ENCODE data around the gene PPP1R13B.
"Not testable (repeated sequence)": the region's sequence is repeated elsewhere in the genome, so short reads cannot be mapped to it uniquely, and the experiment has no call there.

The PPP1R13B gene

DNA sequence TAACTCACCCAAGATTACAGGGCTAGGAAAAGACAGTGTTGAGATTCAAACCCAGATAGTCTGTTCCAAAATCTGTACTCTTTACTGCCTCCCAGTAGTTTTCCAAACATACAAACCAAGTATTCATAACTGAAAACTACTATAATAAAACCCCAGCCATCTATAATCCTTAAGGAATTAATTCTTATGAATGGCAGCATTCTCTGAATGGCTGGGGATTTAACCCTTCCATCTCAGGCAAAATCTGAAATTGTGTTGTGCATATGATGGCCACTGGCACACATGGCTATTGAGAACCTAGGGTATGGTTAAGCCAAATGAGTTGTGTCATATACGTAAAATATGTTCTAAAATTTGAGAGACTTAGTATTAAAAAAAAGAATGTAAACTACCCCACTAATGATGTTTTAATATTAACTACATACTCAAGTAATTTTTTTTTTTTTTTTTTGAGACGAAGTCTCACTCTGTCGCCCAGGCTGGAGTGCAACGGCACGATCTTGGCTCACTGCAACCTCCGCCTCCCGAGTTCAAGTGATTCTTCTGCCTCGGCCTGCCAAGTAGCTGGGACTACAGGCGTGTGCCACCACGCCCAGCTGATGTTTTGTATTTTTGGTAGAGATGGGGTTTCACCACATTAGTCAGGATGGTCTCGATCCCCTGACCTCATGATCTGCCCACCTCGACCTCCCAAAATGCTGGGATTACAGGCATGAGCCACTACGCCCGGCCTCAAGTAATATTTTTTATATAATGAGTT lies 16.7 kb downstream of the PPP1R13B start:
- no peak for DNase-seq

GRCh38 chr14:103828315-103828967 lies 18.9 kb downstream of the PPP1R13B start:
- DNase-seq: no peak

DNA sequence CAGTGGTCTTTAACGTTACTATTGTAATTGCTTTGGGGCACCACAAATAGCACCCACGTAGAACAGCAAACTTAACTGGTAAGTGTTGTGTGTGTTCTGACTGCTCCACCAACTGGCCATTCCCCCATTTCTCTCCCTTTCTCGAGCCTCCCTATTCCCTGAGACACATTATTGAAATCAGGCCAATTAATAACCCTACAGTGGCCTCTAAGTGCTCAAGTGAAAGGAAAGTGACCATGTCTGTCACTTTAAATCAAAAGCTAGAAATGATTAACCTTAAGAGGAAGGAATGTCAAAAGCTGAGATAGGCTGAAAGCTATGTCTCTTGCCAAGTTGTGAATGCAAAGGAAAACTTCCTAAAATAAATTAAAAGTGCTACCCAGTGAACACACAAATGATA lies 22.3 kb downstream of the PPP1R13B start:
- DNase-seq: no peak

DNA sequence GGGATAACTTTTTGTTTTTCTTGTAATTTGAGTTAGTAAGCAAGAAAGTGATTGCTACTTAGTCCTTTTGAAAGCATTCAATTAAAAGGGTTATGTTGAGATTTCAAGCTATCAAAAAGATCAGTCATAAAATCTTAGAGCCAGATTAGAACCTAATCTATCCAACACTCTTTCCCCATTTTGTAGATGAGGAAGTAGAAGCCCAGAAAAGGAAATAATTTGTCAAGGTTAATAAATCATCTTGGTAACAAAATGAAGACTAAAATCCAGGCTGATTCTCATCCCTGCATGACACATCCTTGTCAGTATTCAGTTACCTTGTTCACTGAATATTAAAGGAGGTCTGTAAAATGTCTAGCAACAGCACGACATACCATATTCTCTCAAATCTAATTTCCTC lies 26.5 kb downstream of the PPP1R13B start:
- no peak for DNase-seq

GRCh38 chr14:103820382-103820781 lies 27.0 kb downstream of the PPP1R13B start:
- no peak for DNase-seq

- no peak for DNase-seq
Observed at GRCh38 chr14:103819503-103820307, 27.7 kb downstream of the PPP1R13B start.

GRCh38 chr14:103818870-103819269 lies 28.5 kb downstream of the PPP1R13B start:
- no peak for DNase-seq

DNA sequence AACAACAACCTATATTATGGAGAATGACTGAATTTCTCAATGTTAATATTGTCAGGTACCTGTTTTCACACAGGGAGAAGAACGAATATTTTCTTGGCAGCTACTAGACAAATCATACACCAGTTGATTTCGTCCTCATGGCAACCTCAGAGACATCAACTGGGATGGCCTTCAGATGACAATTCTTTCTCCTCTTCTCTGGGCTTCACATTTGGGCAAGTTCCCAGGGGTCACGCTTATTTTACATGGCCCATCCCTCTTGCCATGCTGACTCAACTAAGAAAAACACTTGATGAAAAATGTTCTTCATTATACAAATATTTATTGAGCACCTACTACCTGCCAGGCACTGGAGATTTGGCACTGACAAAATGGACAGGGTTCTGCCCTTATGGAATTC lies 29.0 kb downstream of the PPP1R13B start:
- DNase-seq: no peak

DNA sequence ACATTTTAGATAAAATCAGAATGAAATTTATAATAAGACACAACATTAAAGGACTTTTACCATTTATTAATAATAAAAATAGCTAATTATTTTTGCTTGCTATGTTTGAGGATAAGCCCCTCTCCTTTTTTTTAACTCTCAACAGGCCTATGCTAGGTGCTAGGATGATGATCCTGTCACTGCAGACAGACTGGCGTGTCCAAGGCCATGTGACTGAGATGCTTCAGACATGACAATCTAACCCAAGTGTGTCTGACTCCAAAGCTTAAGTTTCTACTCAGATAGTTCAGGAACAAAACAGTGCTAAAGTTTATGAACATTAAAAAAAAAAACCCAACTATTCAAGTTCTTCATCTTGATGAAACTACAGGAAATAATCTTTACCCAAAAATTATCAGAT lies 29.8 kb downstream of the PPP1R13B start:
- no peak for DNase-seq

- no peak for DNase-seq
Observed at GRCh38 chr14:103816991-103817390, 30.4 kb downstream of the PPP1R13B start.

GRCh38 chr14:103815253-103815652 lies 32.1 kb downstream of the PPP1R13B start:
- no peak for DNase-seq

GRCh38 chr14:103811189-103811588 lies 36.2 kb downstream of the PPP1R13B start:
- no peak for DNase-seq

DNA sequence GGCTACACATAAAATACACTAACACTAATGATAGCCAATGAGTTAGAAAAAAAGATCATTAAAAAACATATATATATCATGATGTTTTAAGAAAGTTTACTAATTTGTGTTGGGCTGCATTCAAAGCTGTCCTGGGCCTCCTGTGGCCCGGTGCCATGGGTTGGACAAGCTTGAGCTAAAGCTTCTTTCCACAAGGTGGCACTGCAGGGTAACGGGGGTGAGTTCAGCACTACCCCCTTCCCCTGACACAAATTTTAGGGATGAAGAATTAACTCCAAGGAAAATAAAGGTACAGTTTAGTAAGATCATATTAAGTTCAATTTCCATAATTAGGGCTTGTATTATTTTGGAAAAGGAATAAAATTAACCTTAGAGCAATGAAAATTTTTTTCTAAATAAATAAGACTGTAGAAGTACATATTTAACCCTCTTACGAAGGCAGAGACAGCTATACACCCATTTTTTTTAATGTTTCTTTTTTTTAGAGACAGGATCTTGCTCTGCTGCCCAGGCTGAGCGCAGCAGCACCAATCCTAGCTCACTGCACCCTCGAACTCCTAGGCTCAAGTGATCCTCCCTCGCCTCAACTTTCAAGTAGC lies 38.9 kb downstream of the PPP1R13B start:
- no peak for DNase-seq

DNA sequence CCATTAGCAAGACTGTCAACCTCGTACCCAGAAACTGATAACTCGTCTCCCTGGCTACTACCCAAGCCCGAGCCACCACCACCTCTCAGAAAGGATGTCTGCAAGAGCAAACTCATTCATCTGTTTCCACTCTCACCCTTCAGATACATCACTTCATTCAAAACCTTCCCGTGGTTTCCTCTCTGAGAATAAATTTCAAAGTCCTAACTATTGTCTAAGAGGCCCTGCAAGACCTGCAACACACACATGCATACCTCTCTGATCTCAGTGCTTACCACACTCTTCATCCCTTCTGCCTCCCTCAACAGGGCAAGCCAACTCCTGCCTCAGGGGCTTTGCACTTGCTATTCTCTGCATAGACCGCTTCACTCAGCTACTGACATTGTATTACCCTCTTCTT lies 40.6 kb downstream of the PPP1R13B start:
- DNase-seq: no peak

DNA sequence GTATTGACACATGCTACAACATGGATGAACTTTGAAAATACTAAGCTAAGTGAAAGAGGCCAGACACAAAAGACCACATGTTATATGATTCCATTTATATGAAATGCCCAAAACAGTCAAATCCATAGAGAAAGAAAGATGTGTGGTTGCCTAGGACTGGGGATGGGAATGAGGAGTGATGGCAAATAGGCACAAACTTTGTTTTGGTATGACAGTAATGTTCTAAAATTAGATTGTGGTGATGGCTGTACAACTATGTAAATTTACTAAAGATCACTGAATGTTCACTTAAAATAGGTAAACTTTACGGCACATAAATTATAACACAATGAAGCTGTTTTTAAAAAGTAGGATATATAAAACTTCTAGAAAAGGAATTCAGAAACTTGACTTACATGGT lies 41.7 kb downstream of the PPP1R13B start:
- no peak for DNase-seq

GRCh38 chr14:103803661-103804060 lies 43.7 kb downstream of the PPP1R13B start:
- no peak for DNase-seq

GRCh38 chr14:103802356-103802755 lies 45.0 kb downstream of the PPP1R13B start:
- DNase-seq: no peak

DNA sequence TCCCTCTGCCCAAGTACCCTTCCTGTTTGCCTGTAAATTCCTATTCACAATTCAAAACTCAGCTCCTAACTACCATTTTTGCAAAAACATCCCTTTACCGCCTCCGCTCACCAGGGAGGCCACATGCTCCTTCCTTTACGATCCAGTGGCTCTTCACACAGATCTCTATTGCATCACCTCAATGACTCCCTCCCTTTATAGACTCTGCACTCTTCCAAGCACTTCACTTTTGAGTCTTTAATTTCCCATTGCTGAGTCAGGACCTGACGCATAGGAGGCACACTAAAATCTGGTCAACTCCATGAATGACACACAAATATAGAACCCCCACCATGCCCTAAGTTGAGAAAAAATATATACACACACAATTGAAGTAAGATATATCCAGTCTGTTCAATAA lies 45.9 kb downstream of the PPP1R13B start:
- DNase-seq: no peak

GRCh38 chr14:103793192-103793591 lies 54.2 kb downstream of the PPP1R13B start:
- DNase-seq: not testable (repeated sequence)

DNA sequence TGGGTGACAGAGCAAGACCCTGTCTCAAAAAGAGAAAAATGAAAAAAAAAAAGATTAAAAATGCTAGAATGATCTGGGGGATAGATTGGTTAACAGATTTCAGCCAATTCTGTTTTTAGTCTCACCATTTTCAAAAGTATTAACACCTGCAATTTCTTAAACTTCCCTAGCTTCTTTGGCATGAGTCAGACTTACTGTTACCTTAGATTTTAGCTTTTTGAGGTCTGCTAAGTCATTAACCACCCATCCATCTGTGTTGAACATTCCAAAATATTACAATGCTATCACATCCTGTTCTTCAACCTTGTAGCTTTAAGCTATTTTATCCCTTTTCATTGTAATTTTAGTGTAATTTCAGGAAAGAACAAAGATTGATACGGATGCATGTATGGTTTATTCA lies 59.3 kb downstream of the PPP1R13B start:
- DNase-seq: no peak

DNA sequence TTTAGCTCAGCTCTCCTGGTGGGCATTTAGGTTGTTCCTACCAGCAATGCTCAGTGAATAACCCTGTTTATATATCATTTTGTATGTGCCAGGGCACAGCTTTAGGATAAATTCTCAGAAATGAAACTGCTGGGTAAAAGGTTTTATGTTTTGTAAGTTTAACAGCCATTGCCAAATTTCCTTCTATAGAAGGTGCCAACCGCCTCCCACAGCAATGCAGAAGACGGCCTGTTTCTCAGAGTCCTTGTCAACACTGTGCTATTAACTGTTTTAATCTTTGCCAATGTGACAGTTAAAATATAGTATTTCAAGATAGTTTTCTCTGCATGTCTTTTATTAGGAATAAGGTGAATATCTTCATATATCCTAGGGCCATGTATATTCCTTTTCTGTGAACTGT lies 65.0 kb downstream of the PPP1R13B start:
- peak; percentile 39 for DNase-seq

GRCh38 chr14:103776319-103776718 lies 71.1 kb downstream of the PPP1R13B start:
- not testable (repeated sequence) for DNase-seq

GRCh38 chr14:103775506-103775905 lies 71.9 kb downstream of the PPP1R13B start:
- DNase-seq: no peak

Data from GF-D8 (cell line).